ENCODE data around the gene LAT.
"Not testable (repeated sequence)": the region's sequence is repeated elsewhere in the genome, so short reads cannot be mapped to it uniquely, and the experiment has no call there.

LAT gene

GRCh38 chr16:28977703-28978662 is 6.9 kb upstream of the LAT start:
- no peak for DNase-seq

GRCh38 chr16:28980330-28980729 is 4.5 kb upstream of the LAT start:
- DNase-seq = not testable (repeated sequence)

- DNase-seq = no peak
These were observed 3.9 kb upstream of the LAT start for GRCh38 chr16:28980929-28981328.

GRCh38 chr16:28981517-28981916 is 3.3 kb upstream of the LAT start:
- DNase-seq = no peak

GRCh38 chr16:28982418-28982817 is 2.4 kb upstream of the LAT start:
- no peak for DNase-seq

GRCh38 chr16:28982949-28983348 is 1.9 kb upstream of the LAT start:
- no peak for DNase-seq

- DNase-seq = no peak
These were observed 1.2 kb upstream of the LAT start for GRCh38 chr16:28983644-28984043.

- no peak for DNase-seq
These were observed 761 bp upstream of the LAT start for GRCh38 chr16:28984091-28984490.

- no peak for DNase-seq
These were observed 574 bp downstream of the LAT start for GRCh38 chr16:28985211-28986041.

- DNase-seq = no peak
These were observed 1.2 kb downstream of the LAT start for GRCh38 chr16:28986046-28986445.

- no peak for DNase-seq
These were observed 1.6 kb downstream of the LAT start for GRCh38 chr16:28986492-28986891.

- DNase-seq = no peak
These were observed 2.5 kb downstream of the LAT start for GRCh38 chr16:28987170-28987853.

GRCh38 chr16:28989363-28989762 is 4.5 kb downstream of the LAT start:
- DNase-seq = no peak

GRCh38 chr16:28990375-28991040 is 5.7 kb downstream of the LAT start:
- DNase-seq = no peak

- DNase-seq = no peak
These were observed 6.8 kb downstream of the LAT start for GRCh38 chr16:28991687-28992086.

GRCh38 chr16:28992496-28992895 is 7.6 kb downstream of the LAT start:
- DNase-seq = no peak

GRCh38 chr16:28998837-28999236 is 14.0 kb downstream of the LAT start:
- no peak for DNase-seq

GRCh38 chr16:28999577-28999976 is 14.7 kb downstream of the LAT start:
- DNase-seq = no peak

- no peak for DNase-seq
These were observed 15.2 kb downstream of the LAT start for GRCh38 chr16:29000019-29000418.

- not testable (repeated sequence) for DNase-seq
These were observed 19.8 kb downstream of the LAT start for GRCh38 chr16:29004496-29005139.

- DNase-seq = peak; percentile 63
These were observed 23.1 kb downstream of the LAT start for GRCh38 chr16:29007730-29008593.

Measured in fibroblast of skin of right biceps (primary cell).